Brain microvascular endothelial cell (primary cell): ENCODE results near the gene IL17A.
"Not testable (repeated sequence)": the region's sequence is repeated elsewhere in the genome, so short reads cannot be mapped to it uniquely, and the experiment has no call there.

ENCODE experiments used
- DNase-seq: peaks from one replicate; pipeline ENCODE4 v3.0.0-alpha.2; 2020
- H3K27ac ChIP-seq: fragments of 250-450 bp; sonication (Bioruptor Pico); 2 replicates; pipeline ENCODE4 v1.5.1; 2020; ENCODE audit warnings: mild to moderate bottlenecking, moderate library complexity
- H3K27me3 ChIP-seq: fragments of 250-450 bp; sonication (Bioruptor Pico); replicated peaks from 2 replicates; pipeline ENCODE4 v1.5.1; 2020; ENCODE audit warnings: mild to moderate bottlenecking
- H3K36me3 ChIP-seq: fragments of 250-450 bp; sonication (Bioruptor Pico); replicated peaks from 2 replicates; pipeline ENCODE4 v1.5.1; 2020; ENCODE audit warnings: mild to moderate bottlenecking
- H3K4me3 ChIP-seq: 2 replicates; pipeline ENCODE4 v1.5.1; 2011; ENCODE audit warnings: low read depth, mild to moderate bottlenecking, control low read depth, low read length, moderate library complexity
- CTCF ChIP-seq: IDR thresholded peaks from 2 replicates; pipeline ENCODE4 v1.5.1; 2011; ENCODE audit warnings: low read depth, mild to moderate bottlenecking, moderate library complexity, low read length, control low read depth, inconsistent platforms; ENCODE audit errors: missing control alignments
- in situ Hi-C: cut with HindIII; loops from 2 replicates; pipeline ENCODE4 v1.10.0; 2017; ENCODE audit warnings: low sequenced_read_pairs, low pct_ligation_motif_present

The IL17A gene

GRCh38 chr6:52195886-52196285, 9.7 kb downstream of the IL17A start:
- Histone ChIP-seq H3K4me3 (no peak overlapping the region), H3K27me3 (no peaks in the 10 kb centered on the region), H3K27ac (no peak overlapping the region), H3K36me3 (no peaks in the 10 kb centered on the region)
- TF ChIP-seq CTCF: no peak
- DNase-seq: no peak
- in situ Hi-C loops: no loop called here

DNA sequence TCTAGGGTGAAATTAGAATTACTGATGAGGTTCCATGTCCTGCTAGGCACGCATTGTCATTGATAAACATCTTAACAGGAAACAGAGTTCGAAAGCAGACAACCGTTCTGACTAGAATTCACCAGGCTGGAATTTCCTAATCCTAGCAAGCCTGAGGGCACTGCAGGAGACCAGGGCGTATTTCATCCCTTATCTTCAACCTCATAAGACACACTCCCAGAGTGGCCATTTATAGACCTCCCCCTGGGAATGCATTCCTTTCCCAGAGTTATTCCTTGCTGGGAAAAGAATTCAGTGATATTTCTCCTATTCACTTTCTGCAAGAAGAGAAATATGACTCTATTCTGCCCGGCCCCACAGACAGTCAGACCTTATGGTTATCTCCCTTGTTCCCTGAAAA, 13.9 kb downstream of the IL17A start:
- H3K27ac ChIP-seq, H3K27me3 ChIP-seq, H3K36me3 ChIP-seq, in situ Hi-C loops, H3K4me3 ChIP-seq, DNase-seq: not testable (repeated sequence)

- in situ Hi-C loops: no loop called here
- TF ChIP-seq CTCF: no peak
- no peak overlapping the region for H3K4me3 ChIP-seq
Observed at GRCh38 chr6:52201046-52201445, 14.9 kb downstream of the IL17A start.

GRCh38 chr6:52201493-52201892, 15.3 kb downstream of the IL17A start:
- Histone ChIP-seq H3K27ac (no peak overlapping the region), H3K36me3 (no peaks in the 10 kb centered on the region), H3K27me3 (no peaks in the 10 kb centered on the region), H3K4me3 (no peak overlapping the region)
- in situ Hi-C loops: no loop called here
- TF ChIP-seq CTCF: no peak
- DNase-seq: no peak

More at GRCh38 chr6:52201046-52201445, 14.9 kb downstream of the IL17A start:
- Histone ChIP-seq H3K36me3 (no peaks in the 10 kb centered on the region), H3K27me3 (no peaks in the 10 kb centered on the region), H3K27ac (no peak overlapping the region)
- no peak for DNase-seq

DNA sequence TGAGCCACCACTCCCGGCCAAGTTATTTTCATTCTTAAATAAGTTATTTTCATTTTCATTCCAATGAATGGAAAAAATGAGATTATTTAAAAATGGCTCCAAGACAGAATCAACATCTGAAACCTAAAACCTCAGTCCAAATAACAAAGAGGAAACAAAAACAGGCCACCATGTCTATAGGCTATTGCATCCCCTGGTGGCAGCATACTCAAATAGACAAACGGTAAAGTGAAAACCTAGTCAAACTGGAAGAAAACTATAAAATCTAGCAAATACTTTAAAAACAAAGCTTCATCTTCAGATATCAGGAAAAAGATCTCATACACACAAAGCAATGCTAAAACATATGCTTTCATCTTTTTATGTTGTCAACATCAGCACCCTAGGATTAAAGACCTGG, 20.9 kb downstream of the IL17A start:
- DNase-seq: no peak
- H3K27me3 ChIP-seq: no peaks in the 10 kb centered on the region
- no peak overlapping the region for H3K27ac ChIP-seq
- TF ChIP-seq CTCF: no peak
- no peak overlapping the region for H3K4me3 ChIP-seq
- in situ Hi-C loops: no loop called here
- no peaks in the 10 kb centered on the region for H3K36me3 ChIP-seq

DNA sequence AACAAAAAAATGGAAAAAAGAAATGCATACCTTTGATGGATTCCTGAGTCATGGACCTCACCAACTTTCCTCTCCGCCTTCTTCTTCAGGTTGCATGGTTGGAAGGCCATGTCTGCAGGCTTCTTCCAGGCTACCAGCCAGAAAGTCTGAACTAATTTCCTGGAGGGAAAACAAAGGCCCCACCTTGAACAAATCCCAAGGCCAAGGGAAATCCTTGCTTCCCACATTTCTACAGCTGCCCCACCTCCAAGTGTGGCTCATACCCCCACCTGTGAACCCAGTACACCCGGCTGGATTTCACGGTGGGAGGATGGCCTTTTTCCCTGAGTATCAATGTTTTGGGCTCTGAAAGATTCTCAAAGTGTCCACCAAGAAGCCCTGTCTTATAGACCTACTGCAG, 22.4 kb downstream of the IL17A start:
- Histone ChIP-seq H3K36me3 (no peaks in the 10 kb centered on the region), H3K27ac (no peak overlapping the region), H3K27me3 (no peaks in the 10 kb centered on the region), H3K4me3 (no peak overlapping the region)
- no peak for TF ChIP-seq CTCF
- no peak for DNase-seq
- in situ Hi-C loops: no loop called here
